HepG2 (cell line): ENCODE results near the gene CRKL. TPM values are rescaled to one million over a fixed set of nuclear protein-coding genes. Genes with fewer than 3 reads are reported as not detected.
A peak's percentile ranks its signal among the peaks of the same experiment; 100 is the strongest.

Source experiments
- HDAC2 ChIP-seq: sonication (generic); formaldehyde crosslinking; IDR thresholded peaks from 2 replicates; pipeline ENCODE4 v1.4.0; 2020; ENCODE audit warnings: missing genetic modification reagents
- RARA ChIP-seq: IDR thresholded peaks from 2 replicates; pipeline ENCODE4 v1.6.1; 2016; ENCODE audit warnings: missing genetic modification reagents, missing compliant biosample characterization
- SAP130 ChIP-seq: IDR thresholded peaks from 2 replicates; pipeline ENCODE4 v1.6.1; 2016; ENCODE audit warnings: low read depth
- ZFP36 ChIP-seq: fragments of 150-350 bp; IDR thresholded peaks from 2 replicates; pipeline ENCODE4 v1.6.1; 2018; ENCODE audit warnings: borderline replicate concordance, low read length, low read depth; ENCODE audit not compliant: partially characterized antibody
- ZNF460 ChIP-seq: sonication (generic); formaldehyde crosslinking; IDR thresholded peaks from 2 replicates; pipeline ENCODE4 v1.5.1; 2020; ENCODE audit warnings: missing genetic modification reagents, mild to moderate bottlenecking, borderline replicate concordance
- ZNF607 ChIP-seq: sonication (generic); formaldehyde crosslinking; IDR thresholded peaks from 2 replicates; pipeline ENCODE4 v1.5.1; 2020; ENCODE audit warnings: missing genetic modification reagents, mild to moderate bottlenecking, borderline replicate concordance
- ZNF674 ChIP-seq: sonication (generic); formaldehyde crosslinking; IDR thresholded peaks from 2 replicates; pipeline ENCODE4 v1.5.0; 2020; ENCODE audit warnings: low read depth, mild to moderate bottlenecking, missing genetic modification reagents
- ZNF709 ChIP-seq: sonication (generic); formaldehyde crosslinking; IDR thresholded peaks from 2 replicates; pipeline ENCODE4 v1.5.0; 2020; ENCODE audit warnings: mild to moderate bottlenecking, missing genetic modification reagents
- ZNF773 ChIP-seq: sonication (generic); formaldehyde crosslinking; IDR thresholded peaks from 2 replicates; pipeline ENCODE4 v1.4.0; 2020; ENCODE audit warnings: missing genetic modification reagents, borderline replicate concordance
- ZNF883 ChIP-seq: sonication (generic); formaldehyde crosslinking; IDR thresholded peaks from 2 replicates; pipeline ENCODE4 v1.5.1; 2020; ENCODE audit warnings: mild to moderate bottlenecking, missing genetic modification reagents; ENCODE audit errors: not compliant biosample characterization
- polyA plus RNA-seq, 8 experiments: library from polyadenylated mRNA; depleted of rRNA in 3 of 8; stranded (reverse) in 7 of 8; unstranded in 1 of 8; fragments of >200 nt; fragmentation: Illumina TruSeq in 4 of 8; extraction: Trizol in 4 of 8; gene quantifications; 2 replicates each; pipeline versions ENCODE4 v1.2.1 to v1.2.3, GENCODE V29; 2011 to 2016; ENCODE audit warnings: low read depth in 4 of 8, missing spikeins in 1 of 8, mixed read lengths in 1 of 8; ENCODE audit not compliant: insufficient read depth in 1 of 8
- total RNA-seq, 5 experiments: library from RNA; depleted of rRNA; stranded (reverse); fragments of >200 nt; fragmentation: Illumina TruSeq; extraction: Trizol; gene quantifications; 2 replicates each; pipeline ENCODE4 v1.2.3, GENCODE V29; 2016; ENCODE audit warnings: low read depth in 1 of 5
- TF ChIP-seq, protein P1 (sequence below), 2 experiments: sonication (generic) in 1 of 2; formaldehyde crosslinking in 1 of 2; IDR thresholded peaks; 2 replicates each; pipeline versions ENCODE4 v1.4.0 to v1.6.1; 2016 to 2020; ENCODE audit warnings: borderline replicate concordance in 1 of 2, low read depth in 1 of 2, mild to moderate bottlenecking in 1 of 2, missing genetic modification reagents in 1 of 2
- TF ChIP-seq, protein P2 (sequence below): sonication (generic); formaldehyde crosslinking; IDR thresholded peaks from 2 replicates; pipeline ENCODE4 v1.5.1; 2020; ENCODE audit warnings: mild to moderate bottlenecking, missing genetic modification reagents
- TF ChIP-seq, protein P3 (sequence below): sonication (generic); formaldehyde crosslinking; IDR thresholded peaks from 2 replicates; pipeline ENCODE4 v1.4.0; 2020; ENCODE audit warnings: missing genetic modification reagents
- TF ChIP-seq, protein P4 (sequence below): sonication (generic); formaldehyde crosslinking; IDR thresholded peaks from 2 replicates; pipeline ENCODE4 v1.5.1; 2020; ENCODE audit warnings: missing genetic modification reagents, mild to moderate bottlenecking, borderline replicate concordance
- TF ChIP-seq, protein P5 (sequence below): sonication (generic); formaldehyde crosslinking; conservative IDR thresholded peaks from 2 replicates; pipeline ENCODE4 v1.4.0; 2020; ENCODE audit warnings: missing genetic modification reagents

Gene CRKL
- total and polyA plus RNA-seq, 2 of the 13 experiments (the other 11 are each of a cell fraction or from before 2014, with no cell fraction given): 37.4 to 60.6 TPM

DNA sequence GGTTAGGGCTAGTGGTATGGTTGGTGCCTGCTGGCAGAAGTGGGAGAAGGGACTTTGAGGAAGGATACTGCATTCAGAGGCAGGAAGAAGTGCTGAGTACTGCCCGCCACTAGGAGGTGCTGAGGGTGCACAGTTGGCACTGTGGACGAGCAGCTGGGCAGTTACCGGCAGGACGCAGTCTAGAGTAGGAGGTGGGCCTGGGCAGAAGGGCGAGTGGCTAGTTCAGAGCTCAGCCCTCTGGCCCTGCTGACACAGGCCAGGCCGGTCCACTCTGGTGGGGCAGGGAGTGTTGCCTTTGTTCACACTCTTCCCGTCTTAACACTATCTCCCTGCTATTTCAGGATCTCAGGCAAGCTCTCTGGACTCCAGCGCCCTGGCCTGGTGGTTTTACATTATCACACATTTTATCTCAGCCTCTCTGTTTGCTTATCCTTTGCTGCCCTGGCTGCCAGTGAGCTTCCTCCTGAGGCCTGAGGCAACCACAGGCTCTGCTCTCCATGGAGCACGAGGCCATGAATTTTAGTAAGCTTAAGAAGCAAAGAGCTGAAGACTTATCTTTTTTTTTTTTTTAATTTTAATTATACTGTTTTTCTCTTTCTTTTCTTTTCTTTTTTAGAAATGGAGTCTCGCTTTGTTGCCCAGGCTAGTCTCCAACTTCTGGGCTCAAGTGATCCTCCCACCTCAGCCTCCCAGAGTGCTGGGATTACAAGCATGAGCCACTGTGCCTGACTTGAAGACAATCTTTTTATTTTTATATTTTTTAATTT lies 31.5 kb upstream of the CRKL start (continued):
- TF ChIP-seq, protein P1, sequence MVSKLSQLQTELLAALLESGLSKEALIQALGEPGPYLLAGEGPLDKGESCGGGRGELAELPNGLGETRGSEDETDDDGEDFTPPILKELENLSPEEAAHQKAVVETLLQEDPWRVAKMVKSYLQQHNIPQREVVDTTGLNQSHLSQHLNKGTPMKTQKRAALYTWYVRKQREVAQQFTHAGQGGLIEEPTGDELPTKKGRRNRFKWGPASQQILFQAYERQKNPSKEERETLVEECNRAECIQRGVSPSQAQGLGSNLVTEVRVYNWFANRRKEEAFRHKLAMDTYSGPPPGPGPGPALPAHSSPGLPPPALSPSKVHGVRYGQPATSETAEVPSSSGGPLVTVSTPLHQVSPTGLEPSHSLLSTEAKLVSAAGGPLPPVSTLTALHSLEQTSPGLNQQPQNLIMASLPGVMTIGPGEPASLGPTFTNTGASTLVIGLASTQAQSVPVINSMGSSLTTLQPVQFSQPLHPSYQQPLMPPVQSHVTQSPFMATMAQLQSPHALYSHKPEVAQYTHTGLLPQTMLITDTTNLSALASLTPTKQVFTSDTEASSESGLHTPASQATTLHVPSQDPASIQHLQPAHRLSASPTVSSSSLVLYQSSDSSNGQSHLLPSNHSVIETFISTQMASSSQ (IDR thresholded peaks at IDR 0.05; ENCODE audit: low read depth): no peak
- TF ChIP-seq, protein P1 (CRISPR knock-in tag; IDR thresholded peaks at IDR 0.05; ENCODE audit: borderline replicate concordance): peak; percentile 70; the same call in 1 of the 2 replicates
- TF ChIP-seq ZFP36: no peak
- TF ChIP-seq, protein P2, sequence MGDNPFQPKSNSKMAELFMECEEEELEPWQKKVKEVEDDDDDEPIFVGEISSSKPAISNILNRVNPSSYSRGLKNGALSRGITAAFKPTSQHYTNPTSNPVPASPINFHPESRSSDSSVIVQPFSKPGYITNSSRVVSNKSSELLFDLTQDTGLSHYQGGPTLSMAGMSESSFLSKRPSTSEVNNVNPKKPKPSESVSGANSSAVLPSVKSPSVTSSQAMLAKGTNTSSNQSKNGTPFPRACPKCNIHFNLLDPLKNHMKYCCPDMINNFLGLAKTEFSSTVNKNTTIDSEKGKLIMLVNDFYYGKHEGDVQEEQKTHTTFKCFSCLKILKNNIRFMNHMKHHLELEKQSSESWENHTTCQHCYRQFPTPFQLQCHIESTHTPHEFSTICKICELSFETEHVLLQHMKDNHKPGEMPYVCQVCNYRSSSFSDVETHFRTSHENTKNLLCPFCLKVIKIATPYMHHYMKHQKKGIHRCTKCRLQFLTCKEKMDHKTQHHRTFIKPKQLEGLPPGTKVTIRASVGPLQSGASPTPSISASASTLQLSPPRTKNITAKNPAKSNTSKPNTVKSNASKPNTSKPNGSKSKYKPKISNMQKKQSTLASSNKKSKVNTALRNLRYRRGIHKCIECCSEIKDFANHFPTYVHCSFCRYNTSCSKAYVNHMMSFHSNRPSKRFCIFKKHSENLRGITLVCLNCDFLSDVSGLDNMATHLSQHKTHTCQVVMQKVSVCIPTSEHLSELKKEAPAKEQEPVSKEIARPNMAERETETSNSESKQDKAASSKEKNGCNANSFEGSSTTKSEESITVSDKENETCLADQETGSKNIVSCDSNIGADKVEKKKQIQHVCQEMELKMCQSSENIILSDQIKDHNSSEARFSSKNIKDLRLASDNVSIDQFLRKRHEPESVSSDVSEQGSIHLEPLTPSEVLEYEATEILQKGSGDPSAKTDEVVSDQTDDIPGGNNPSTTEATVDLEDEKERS (CRISPR knock-in tag): peak; percentile 64; the same call in 1 of the 2 replicates
- no peak for TF ChIP-seq ZNF674
- peak; percentile 90 for TF ChIP-seq SAP130
- no peak for TF ChIP-seq ZNF460 (CRISPR knock-in tag)
- peak; percentile 37; the same call in 1 of the 2 replicates for TF ChIP-seq ZNF607 (CRISPR knock-in tag)
- TF ChIP-seq ZNF773 (CRISPR knock-in tag): no peak
- TF ChIP-seq, protein P3, sequence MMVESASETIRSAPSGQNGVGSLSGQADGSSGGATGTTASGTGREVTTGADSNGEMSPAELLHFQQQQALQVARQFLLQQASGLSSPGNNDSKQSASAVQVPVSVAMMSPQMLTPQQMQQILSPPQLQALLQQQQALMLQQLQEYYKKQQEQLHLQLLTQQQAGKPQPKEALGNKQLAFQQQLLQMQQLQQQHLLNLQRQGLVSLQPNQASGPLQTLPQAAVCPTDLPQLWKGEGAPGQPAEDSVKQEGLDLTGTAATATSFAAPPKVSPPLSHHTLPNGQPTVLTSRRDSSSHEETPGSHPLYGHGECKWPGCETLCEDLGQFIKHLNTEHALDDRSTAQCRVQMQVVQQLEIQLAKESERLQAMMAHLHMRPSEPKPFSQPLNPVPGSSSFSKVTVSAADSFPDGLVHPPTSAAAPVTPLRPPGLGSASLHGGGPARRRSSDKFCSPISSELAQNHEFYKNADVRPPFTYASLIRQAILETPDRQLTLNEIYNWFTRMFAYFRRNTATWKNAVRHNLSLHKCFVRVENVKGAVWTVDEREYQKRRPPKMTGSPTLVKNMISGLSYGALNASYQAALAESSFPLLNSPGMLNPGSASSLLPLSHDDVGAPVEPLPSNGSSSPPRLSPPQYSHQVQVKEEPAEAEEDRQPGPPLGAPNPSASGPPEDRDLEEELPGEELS: peak; percentile 47; the same call in 1 of the 2 replicates
- TF ChIP-seq, protein P4, sequence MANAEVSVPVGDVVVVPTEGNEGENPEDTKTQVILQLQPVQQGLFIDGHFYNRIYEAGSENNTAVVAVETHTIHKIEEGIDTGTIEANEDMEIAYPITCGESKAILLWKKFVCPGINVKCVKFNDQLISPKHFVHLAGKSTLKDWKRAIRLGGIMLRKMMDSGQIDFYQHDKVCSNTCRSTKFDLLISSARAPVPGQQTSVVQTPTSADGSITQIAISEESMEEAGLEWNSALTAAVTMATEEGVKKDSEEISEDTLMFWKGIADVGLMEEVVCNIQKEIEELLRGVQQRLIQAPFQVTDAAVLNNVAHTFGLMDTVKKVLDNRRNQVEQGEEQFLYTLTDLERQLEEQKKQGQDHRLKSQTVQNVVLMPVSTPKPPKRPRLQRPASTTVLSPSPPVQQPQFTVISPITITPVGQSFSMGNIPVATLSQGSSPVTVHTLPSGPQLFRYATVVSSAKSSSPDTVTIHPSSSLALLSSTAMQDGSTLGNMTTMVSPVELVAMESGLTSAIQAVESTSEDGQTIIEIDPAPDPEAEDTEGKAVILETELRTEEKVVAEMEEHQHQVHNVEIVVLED (CRISPR knock-in tag): peak; percentile 57; the same call in 1 of the 2 replicates
- peak; percentile 89 for TF ChIP-seq HDAC2 (CRISPR knock-in tag)
- TF ChIP-seq, protein P5, sequence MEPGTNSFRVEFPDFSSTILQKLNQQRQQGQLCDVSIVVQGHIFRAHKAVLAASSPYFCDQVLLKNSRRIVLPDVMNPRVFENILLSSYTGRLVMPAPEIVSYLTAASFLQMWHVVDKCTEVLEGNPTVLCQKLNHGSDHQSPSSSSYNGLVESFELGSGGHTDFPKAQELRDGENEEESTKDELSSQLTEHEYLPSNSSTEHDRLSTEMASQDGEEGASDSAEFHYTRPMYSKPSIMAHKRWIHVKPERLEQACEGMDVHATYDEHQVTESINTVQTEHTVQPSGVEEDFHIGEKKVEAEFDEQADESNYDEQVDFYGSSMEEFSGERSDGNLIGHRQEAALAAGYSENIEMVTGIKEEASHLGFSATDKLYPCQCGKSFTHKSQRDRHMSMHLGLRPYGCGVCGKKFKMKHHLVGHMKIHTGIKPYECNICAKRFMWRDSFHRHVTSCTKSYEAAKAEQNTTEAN (CRISPR knock-in tag): no peak
- no peak for TF ChIP-seq ZNF709 (CRISPR knock-in tag)
- TF ChIP-seq ZNF883 (CRISPR knock-in tag): peak; percentile 85
- peak; percentile 32 for TF ChIP-seq RARA (CRISPR knock-in tag)
